ENCODE results near the gene PIAS1. TPM values are rescaled to one million over a fixed set of nuclear protein-coding genes. Genes with fewer than 3 reads are reported as not detected.

Gene PIAS1
- total RNA-seq, 1 experiment from 2014 or later: 25.9 TPM

- Histone ChIP-seq H3K27me3 (ENCODE audit: insufficient read depth, low read length) (no peaks in the 10 kb centered on the region), H3K79me2 (ENCODE audit: insufficient read depth, low read length) (peaks cover 90% of the 10 kb centered on the region), H2AFZ (ENCODE audit: low read depth, low read length, poor library complexity, severe bottlenecking) (no peak overlapping the region), H3K4me2 (ENCODE audit: low read length) (no peak overlapping the region), H3K4me3 (replicated peaks in 1 of 2; ENCODE audit: low read depth in 1 of 2, low read length in 2 of 2) (no peak overlapping the region), H3K9ac (ENCODE audit: low read length) (no peak overlapping the region), H3K36me3 (ENCODE audit: control insufficient read depth in 1 of 2, insufficient read depth in 2 of 2, low read length in 2 of 2) (peaks cover 0 to 15% of the 10 kb centered on the region in 2 experiments; a peak in 2 of 4 replicates), H3K9me3 (ENCODE audit: control insufficient read depth in 1 of 2, insufficient read depth in 1 of 2, low read depth in 1 of 2, low read length in 2 of 2) (no peaks in the 10 kb centered on the region), H3K9me2 (ENCODE audit: insufficient read depth) (no peaks in the 10 kb centered on the region), H3K4me1 (ENCODE audit: control insufficient read depth in 1 of 2, insufficient read depth in 2 of 2, low read length in 2 of 2) (no peaks in the 10 kb centered on the region), H3K27ac (ENCODE audit: low read depth, low read length) (no peak overlapping the region), H4K20me1 (ENCODE audit: insufficient read depth) (peaks cover 5% of the 10 kb centered on the region; the same call in 1 of the 2 replicates)
- BruUV-seq (replicated peaks): no TSS peak
- DNase-seq (ENCODE audit: low read depth, low spot score): no peak
- TF ChIP-seq CTCF (IDR thresholded peaks at IDR 0.05 in 2 of 3, conservative IDR thresholded peaks at IDR 0.05 in 1 of 3; ENCODE audit: borderline replicate concordance in 1 of 3, insufficient read depth in 1 of 3, low read depth in 2 of 3, low read length in 2 of 3) (no peak), CEBPB (IDR thresholded peaks at IDR 0.05; ENCODE audit: low read depth) (no peak)
- POLR2A ChIA-PET: interaction anchor here (0.6 kb wide), 1 partner anchor 8 kb away, joined by 3 read pairs; no protein-coding TSS in a partner anchor
- intact Hi-C loops (cut with micrococcal nuclease): loop anchor here (5.0 kb wide), 1 partner anchor 353 kb away; no protein-coding TSS in a partner anchor
- ATAC-seq: no peak
- RAD21 ChIA-PET (ENCODE audit: low non-redundant PET in 1 of 2, low total read pairs in 2 of 2, uncharacterized antibody in 2 of 2, unreplicated experiment in 2 of 2): no interaction called here
- CTCF ChIA-PET: no interaction called here
Measured at GRCh38 chr15:68214838-68215254, 160.7 kb downstream of the PIAS1 start.

DNA sequence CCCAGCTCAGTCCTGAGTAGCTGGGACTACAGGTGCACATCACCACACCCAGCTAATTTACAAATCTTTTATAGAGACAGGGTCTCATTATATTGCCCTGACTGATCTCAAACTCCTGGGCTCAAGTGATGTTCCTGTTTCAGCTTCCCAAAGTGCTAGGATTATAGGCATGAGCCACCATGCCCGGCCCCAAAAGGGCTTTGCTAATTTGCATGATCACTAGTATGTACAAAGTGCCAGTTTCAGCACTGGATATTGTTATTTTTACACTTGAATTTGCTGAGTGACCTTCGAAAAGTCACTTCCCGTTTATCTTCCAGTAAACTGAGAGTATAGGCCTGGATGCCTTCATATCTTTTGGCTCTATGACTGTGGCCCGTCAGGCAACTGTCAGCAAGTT is 163.2 kb downstream of the PIAS1 start:
- ChIA-PET POLR2A (no interaction called here), RAD21 (ENCODE audit: low non-redundant PET in 1 of 2, low total read pairs in 2 of 2, uncharacterized antibody in 2 of 2, unreplicated experiment in 2 of 2) (no interaction called here), CTCF (no interaction called here)
- no peak for TF ChIP-seq YY1 (IDR thresholded peaks at IDR 0.05; ENCODE audit: extremely low read depth, insufficient replicate concordance, low read depth, low read length)
- TF ChIP-seq, protein P1, sequence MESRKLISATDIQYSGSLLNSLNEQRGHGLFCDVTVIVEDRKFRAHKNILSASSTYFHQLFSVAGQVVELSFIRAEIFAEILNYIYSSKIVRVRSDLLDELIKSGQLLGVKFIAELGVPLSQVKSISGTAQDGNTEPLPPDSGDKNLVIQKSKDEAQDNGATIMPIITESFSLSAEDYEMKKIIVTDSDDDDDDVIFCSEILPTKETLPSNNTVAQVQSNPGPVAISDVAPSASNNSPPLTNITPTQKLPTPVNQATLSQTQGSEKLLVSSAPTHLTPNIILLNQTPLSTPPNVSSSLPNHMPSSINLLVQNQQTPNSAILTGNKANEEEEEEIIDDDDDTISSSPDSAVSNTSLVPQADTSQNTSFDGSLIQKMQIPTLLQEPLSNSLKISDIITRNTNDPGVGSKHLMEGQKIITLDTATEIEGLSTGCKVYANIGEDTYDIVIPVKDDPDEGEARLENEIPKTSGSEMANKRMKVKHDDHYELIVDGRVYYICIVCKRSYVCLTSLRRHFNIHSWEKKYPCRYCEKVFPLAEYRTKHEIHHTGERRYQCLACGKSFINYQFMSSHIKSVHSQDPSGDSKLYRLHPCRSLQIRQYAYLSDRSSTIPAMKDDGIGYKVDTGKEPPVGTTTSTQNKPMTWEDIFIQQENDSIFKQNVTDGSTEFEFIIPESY (IDR thresholded peaks at IDR 0.05; ENCODE audit: extremely low read depth, insufficient replicate concordance, low read length): no peak
- no peak for TF ChIP-seq ZNF274 (IDR thresholded peaks at IDR 0.05; ENCODE audit: low read depth, low read length)
- no peak for TF ChIP-seq SIN3A (IDR thresholded peaks at IDR 0.05; ENCODE audit: low read depth)
- Histone ChIP-seq H3K27me3 (ENCODE audit: insufficient read depth, low read length) (no peaks in the 10 kb centered on the region), H3K79me2 (ENCODE audit: insufficient read depth, low read length) (peaks cover 76% of the 10 kb centered on the region), H3K4me3 (replicated peaks in 1 of 2; ENCODE audit: low read depth in 1 of 2, low read length in 2 of 2) (no peak overlapping the region), H3K27ac (ENCODE audit: low read depth, low read length) (no peak overlapping the region), H3K9ac (ENCODE audit: low read length) (no peak overlapping the region), H3K9me2 (ENCODE audit: insufficient read depth) (no peaks in the 10 kb centered on the region), H3K36me3 (ENCODE audit: control insufficient read depth in 1 of 2, insufficient read depth in 2 of 2, low read length in 2 of 2) (peaks cover 0 to 15% of the 10 kb centered on the region in 2 experiments; a peak in 2 of 4 replicates), H4K20me1 (ENCODE audit: insufficient read depth) (peaks cover 10% of the 10 kb centered on the region; the same call in 1 of the 2 replicates), H3K9me3 (ENCODE audit: control insufficient read depth in 1 of 2, insufficient read depth in 1 of 2, low read depth in 1 of 2, low read length in 2 of 2) (no peaks in the 10 kb centered on the region), H3K4me1 (ENCODE audit: control insufficient read depth in 1 of 2, insufficient read depth in 2 of 2, low read length in 2 of 2) (no peaks in the 10 kb centered on the region), H3K4me2 (ENCODE audit: low read length) (no peak overlapping the region), H2AFZ (ENCODE audit: low read depth, low read length, poor library complexity, severe bottlenecking) (no peak overlapping the region)
- BruUV-seq (replicated peaks): no TSS peak
- DNase-seq (ENCODE audit: low read depth, low spot score): no peak
- intact Hi-C loops (cut with micrococcal nuclease): no loop called here
- ATAC-seq: no peak

Data from HCT116 (cell line).